A549 (cell line): ENCODE data around the gene C1R. TPM values are rescaled to one million over a fixed set of nuclear protein-coding genes. Genes with fewer than 3 reads are reported as not detected.
"Not testable (repeated sequence)": the region's sequence is repeated elsewhere in the genome, so short reads cannot be mapped to it uniquely, and the experiment has no call there.

ENCODE experiments used
- ATAC-seq, 2 experiments: fragments of 200-7000 bp in 1 of 2; fragments of >200 bp in 1 of 2; cut with Nextera tagmentation in 1 of 2; cut with Tn5 transposase in 1 of 2; 3 replicates each; pipeline versions ENCODE4 v1.8.0 to v1.9.1; 2018 to 2020; ENCODE audit warnings: mild to moderate bottlenecking in 1 of 2, moderate library complexity in 1 of 2
- CTCF ChIA-PET: fragments of 300-600 bp; sonication (Branson Sonifier 250); formaldehyde crosslinking; extraction: SDS; loops from one replicate; lab custom pipeline; 2021; ENCODE audit warnings: antibody characterized with exemption, inconsistent platforms; lab: Yijun Ruan, JAX
- POLR2A ChIA-PET: fragments of 350-600 bp; formaldehyde crosslinking; extraction: SDS; loops from one replicate; lab custom pipeline; 2021; ENCODE audit warnings: antibody characterized with exemption, inconsistent platforms; lab: Yijun Ruan, JAX
- DNase-seq, 2 experiments: peaks; one replicate each; pipeline versions ENCODE4 v3.0.0 to v3.0.0-alpha.2; 2011 to 2016; ENCODE audit warnings: low read depth in 1 of 2, low spot score in 1 of 2
- FAIRE-seq: peaks from 2 replicates; lab custom pipeline; 2011; peaks lifted over from hg19 to GRCh38; lab: Jason Lieb, UNC
- H3K27ac ChIP-seq, 2 experiments: fragments of >200 bp; sonication (Bioruptor Twin); formaldehyde crosslinking; 3 replicates each; pipeline ENCODE4 v1.5.1; 2016 to 2017
- H3K4me1 ChIP-seq: fragments of >200 bp; sonication (Bioruptor Twin); formaldehyde crosslinking; 3 replicates; pipeline ENCODE4 v1.6.1; 2016
- H3K4me2 ChIP-seq: fragments of >200 bp; sonication (Bioruptor Twin); formaldehyde crosslinking; 3 replicates; pipeline ENCODE4 v1.6.1; 2016
- H3K4me3 ChIP-seq: fragments of >200 bp; sonication (Bioruptor Twin); formaldehyde crosslinking; 3 replicates; pipeline ENCODE4 v1.5.1; 2016
- H3K9me3 ChIP-seq: fragments of >200 bp; sonication (Bioruptor Twin); formaldehyde crosslinking; 3 replicates; pipeline ENCODE4 v1.6.1; 2016
- HDAC2 ChIP-seq: fragments of 200-600 bp; sonication (generic); IDR thresholded peaks from 2 replicates; pipeline ENCODE4 v1.6.1; 2016
- HOXB5 ChIP-seq: fragments of 250-450 bp; sonication (Bioruptor Pico); IDR thresholded peaks from 2 replicates; pipeline ENCODE4 v1.5.0; 2020; ENCODE audit warnings: mild to moderate bottlenecking, moderate library complexity
- JUN ChIP-seq, 2 experiments: fragments of >200 bp; sonication (Bioruptor Twin); formaldehyde crosslinking; IDR thresholded peaks; 2 replicates in 1 of 2; 3 replicates in 1 of 2; pipeline ENCODE4 v1.6.1; 2016 to 2017
- KDM1A ChIP-seq: fragments of 200-600 bp; sonication (generic); IDR thresholded peaks from 2 replicates; pipeline ENCODE4 v1.6.1; 2016; ENCODE audit warnings: low read depth, mild to moderate bottlenecking
- MAFK ChIP-seq: fragments of 450-650 bp; IDR thresholded peaks from 2 replicates; pipeline ENCODE4 v1.6.1; 2014; ENCODE audit not compliant: partially characterized antibody
- MAZ ChIP-seq: fragments of 150-350 bp; IDR thresholded peaks from 2 replicates; pipeline ENCODE4 v1.6.1; 2014; ENCODE audit warnings: antibody characterized with exemption, low read depth, low read length, borderline replicate concordance
- NR3C1 ChIP-seq: fragments of >200 bp; sonication (Bioruptor Twin); formaldehyde crosslinking; IDR thresholded peaks from 3 replicates; pipeline ENCODE4 v1.6.1; 2017
- POLR2AphosphoS2 ChIP-seq: conservative IDR thresholded peaks from 2 replicates; pipeline ENCODE4 v1.6.1; 2012; ENCODE audit warnings: low read length, improper control_type of control experiment, inconsistent platforms
- RCOR1 ChIP-seq: fragments of 150-350 bp; IDR thresholded peaks from 2 replicates; pipeline ENCODE4 v1.6.1; 2014; ENCODE audit warnings: antibody characterized with exemption, low read length, low read depth
- SMC3 ChIP-seq: fragments of >200 bp; sonication (Bioruptor Twin); formaldehyde crosslinking; IDR thresholded peaks from 3 replicates; pipeline ENCODE4 v1.6.1; 2018; ENCODE audit warnings: inconsistent platforms
- SREBF2 ChIP-seq: fragments of 450-650 bp; IDR thresholded peaks from 2 replicates; pipeline ENCODE4 v1.6.1; 2014; ENCODE audit warnings: mild to moderate bottlenecking, moderate library complexity
- TP53 ChIP-seq: fragments of 250-450 bp; sonication (Bioruptor Pico); IDR thresholded peaks from 2 replicates; pipeline ENCODE4 v1.5.0; 2021; ENCODE audit warnings: mild to moderate bottlenecking, moderate library complexity
- ZFP36 ChIP-seq: fragments of 450-650 bp; IDR thresholded peaks from 2 replicates; pipeline ENCODE4 v1.6.1; 2014; ENCODE audit warnings: borderline replicate concordance; ENCODE audit not compliant: partially characterized antibody
- ZNF302 ChIP-seq: fragments of 250-450 bp; sonication (Bioruptor Pico); IDR thresholded peaks from 2 replicates; pipeline ENCODE4 v1.9.0; 2021; ENCODE audit warnings: inconsistent platforms, mild to moderate bottlenecking, moderate library complexity
- ZSCAN20 ChIP-seq: fragments of 250-450 bp; sonication (Bioruptor Pico); IDR thresholded peaks from 2 replicates; pipeline ENCODE4 v1.8.0; 2022; ENCODE audit warnings: mild to moderate bottlenecking, moderate library complexity
- WGBS: methylation state at CpG from one replicate; pipeline ENCODE4 v1.1.6; 2017; ENCODE audit errors: missing lambda C conversion rate; 5-methylcytosine and 5-hydroxymethylcytosine counted together
- polyA plus RNA-seq, 4 experiments: library from polyadenylated mRNA; depleted of rRNA in 3 of 4; stranded (reverse); fragments of >200 nt; fragmentation: RNase III in 1 of 4; extraction: RNeasy Plus Mini Kit Qiagen cat#74134 plus additional on column Dnase treatment in 1 of 4; gene quantifications; 2 replicates in 3 of 4; 3 replicates in 1 of 4; pipeline ENCODE4 v1.2.3, GENCODE V29; 2011 to 2017
- TF ChIP-seq, protein P1 (sequence below): fragments of >200 bp; sonication (Bioruptor Twin); formaldehyde crosslinking; IDR thresholded peaks from 3 replicates; pipeline ENCODE4 v1.5.1; 2016
- TF ChIP-seq, protein P2 (sequence below): IDR thresholded peaks from 2 replicates; pipeline ENCODE4 v1.6.1; 2012
- TF ChIP-seq, protein P3 (sequence below): fragments of >200 bp; sonication (Bioruptor Twin); formaldehyde crosslinking; IDR thresholded peaks from 3 replicates; pipeline ENCODE4 v1.6.1; 2016
- TF ChIP-seq, protein P4 (sequence below): fragments of 250-450 bp; sonication (Bioruptor Pico); IDR thresholded peaks from 2 replicates; pipeline ENCODE4 v1.5.0; 2020; ENCODE audit warnings: low read depth, mild to moderate bottlenecking, moderate library complexity

Gene C1R
- polyA plus RNA-seq, 2 of the 4 experiments (the other 2 are of a cell fraction) = 31.4 to 36.0 TPM

DNA sequence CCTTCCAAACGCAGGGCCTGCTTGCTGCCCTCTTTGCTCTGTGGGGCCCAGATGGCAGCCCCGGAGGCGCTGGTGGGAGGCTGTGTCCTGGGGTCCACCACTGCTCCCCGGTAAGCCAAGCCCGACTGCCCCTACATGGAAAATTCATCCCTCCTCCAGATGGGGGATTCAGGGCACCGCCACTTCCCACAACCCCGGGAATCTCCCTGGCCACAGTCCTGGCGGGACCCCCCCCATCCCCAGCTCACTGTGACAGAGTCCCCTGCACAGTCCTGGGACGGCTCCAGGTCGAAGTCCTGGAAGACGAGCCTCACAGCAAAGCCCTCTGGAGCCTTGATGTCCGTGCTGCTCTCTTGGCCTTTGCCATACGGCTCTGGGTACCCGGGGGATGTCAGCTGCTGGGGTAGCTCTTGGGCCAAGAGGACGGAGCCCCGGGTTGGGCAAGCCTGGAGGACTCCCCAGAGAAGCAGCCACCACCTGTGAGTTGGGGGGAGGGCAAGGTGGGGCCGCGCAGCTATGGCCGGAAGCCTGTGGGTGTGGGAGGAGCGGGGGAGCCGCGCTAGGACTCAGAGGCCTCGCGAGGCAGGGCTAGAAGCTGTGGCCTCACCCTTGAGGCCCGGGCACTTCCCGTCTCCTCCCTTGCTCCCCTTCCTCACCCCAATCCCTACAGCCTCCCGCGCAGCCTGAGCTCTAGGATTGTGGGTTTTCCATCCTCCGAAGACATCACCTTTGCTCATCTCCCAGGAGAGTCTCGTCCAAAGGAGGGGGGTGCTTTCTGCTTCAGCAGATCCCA, 16.0 kb upstream of the C1R start (continued):
- TF ChIP-seq, protein P1, sequence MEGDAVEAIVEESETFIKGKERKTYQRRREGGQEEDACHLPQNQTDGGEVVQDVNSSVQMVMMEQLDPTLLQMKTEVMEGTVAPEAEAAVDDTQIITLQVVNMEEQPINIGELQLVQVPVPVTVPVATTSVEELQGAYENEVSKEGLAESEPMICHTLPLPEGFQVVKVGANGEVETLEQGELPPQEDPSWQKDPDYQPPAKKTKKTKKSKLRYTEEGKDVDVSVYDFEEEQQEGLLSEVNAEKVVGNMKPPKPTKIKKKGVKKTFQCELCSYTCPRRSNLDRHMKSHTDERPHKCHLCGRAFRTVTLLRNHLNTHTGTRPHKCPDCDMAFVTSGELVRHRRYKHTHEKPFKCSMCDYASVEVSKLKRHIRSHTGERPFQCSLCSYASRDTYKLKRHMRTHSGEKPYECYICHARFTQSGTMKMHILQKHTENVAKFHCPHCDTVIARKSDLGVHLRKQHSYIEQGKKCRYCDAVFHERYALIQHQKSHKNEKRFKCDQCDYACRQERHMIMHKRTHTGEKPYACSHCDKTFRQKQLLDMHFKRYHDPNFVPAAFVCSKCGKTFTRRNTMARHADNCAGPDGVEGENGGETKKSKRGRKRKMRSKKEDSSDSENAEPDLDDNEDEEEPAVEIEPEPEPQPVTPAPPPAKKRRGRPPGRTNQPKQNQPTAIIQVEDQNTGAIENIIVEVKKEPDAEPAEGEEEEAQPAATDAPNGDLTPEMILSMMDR = no peak

DNA sequence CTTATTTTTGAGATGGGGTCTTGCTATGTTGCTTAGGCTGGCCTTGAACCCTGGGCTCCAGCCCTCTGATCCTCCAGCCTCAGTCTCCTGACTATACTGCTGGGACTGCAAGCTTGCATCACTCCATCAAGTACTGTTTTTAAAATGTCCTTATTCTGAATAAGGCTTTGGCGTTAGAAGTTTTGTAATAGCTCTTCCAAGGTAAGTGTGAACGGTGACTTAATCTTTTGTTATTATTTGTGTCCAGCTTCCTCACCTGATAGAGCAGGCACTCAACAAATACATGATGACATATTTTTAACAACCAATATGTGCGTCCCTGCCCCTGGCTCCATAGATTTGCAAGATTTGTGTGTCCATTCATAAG, 15.4 kb upstream of the C1R start:
- TF ChIP-seq MAFK = no peak
- TF ChIP-seq, all 56 proteins: peak for 0
- H3K4me2 ChIP-seq = peak overlapping the region; percentile 94
- H3K4me1 ChIP-seq = peaks cover 25% of the 10 kb centered on the region
- H3K27ac ChIP-seq = peak overlapping the region; percentile 96 to 97
- no peak; a peak in 1 of 6 replicates for ATAC-seq
- peak overlapping the region; percentile 55 for H3K4me3 ChIP-seq
- POLR2A ChIA-PET = interaction anchor here (0.9 to 4.0 kb wide), 8 partner anchors 12 to 163 kb away, joined by 3 to 30 read pairs (median 12); partner anchors contain the start of genes C12orf57, C1S, LPCAT3 and RNU7-1
- H3K9me3 ChIP-seq = peaks cover 17% of the 10 kb centered on the region
- WGBS = 13% methylated on average over 3 of the region's 3 CpGs
- DNase-seq = peak in 1 of 2 experiments; percentile 47
- no peak for FAIRE-seq
- CTCF ChIA-PET = interaction anchor here (1.0 to 8.4 kb wide), 18 partner anchors 8 to 238 kb away, joined by 3 to 309 read pairs (median 6); partner anchors contain the start of genes C12orf57, C1R, C1S and LPCAT3

DNA sequence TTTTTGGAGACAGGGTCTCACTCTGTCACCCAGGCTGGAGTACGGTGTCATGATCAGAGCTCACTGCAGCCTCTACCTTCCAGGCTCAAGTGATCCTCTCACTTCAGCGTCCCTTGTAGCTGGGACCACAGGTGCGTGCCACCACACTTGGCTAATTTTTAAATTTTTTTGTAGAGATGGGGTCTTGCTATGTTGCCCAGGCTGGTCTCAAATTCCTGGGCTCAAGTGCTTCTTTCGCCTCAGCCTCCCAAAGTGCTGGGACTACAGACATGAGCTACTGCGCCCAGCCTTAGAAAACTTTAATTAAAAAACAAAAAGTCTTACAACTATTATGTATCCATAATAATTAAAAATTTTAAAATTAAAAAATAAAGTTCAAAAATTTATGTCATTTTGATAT, 14.9 kb upstream of the C1R start:
- Histone ChIP-seq H3K4me2 (peak overlapping the region; percentile 94), H3K9me3 (peaks cover 17% of the 10 kb centered on the region), H3K4me1 (peaks cover 25% of the 10 kb centered on the region), H3K27ac (peak overlapping the region; percentile 96 to 97), H3K4me3 (peak overlapping the region; percentile 55)
- ChIA-PET CTCF (interaction anchor here (1.1 to 8.4 kb wide), 11 partner anchors 8 to 169 kb away, joined by 3 to 309 read pairs (median 6); partner anchors contain the start of genes C1R, C1S and LPCAT3), POLR2A (interaction anchor here (0.9 to 4.0 kb wide), 6 partner anchors 11 to 163 kb away, joined by 3 to 30 read pairs (median 22); partner anchors contain the start of genes C12orf57, C1S and RNU7-1)
- 96% methylated on average over 5 of the region's 5 CpGs for WGBS
- not testable (repeated sequence) for ATAC-seq, DNase-seq, FAIRE-seq

DNA sequence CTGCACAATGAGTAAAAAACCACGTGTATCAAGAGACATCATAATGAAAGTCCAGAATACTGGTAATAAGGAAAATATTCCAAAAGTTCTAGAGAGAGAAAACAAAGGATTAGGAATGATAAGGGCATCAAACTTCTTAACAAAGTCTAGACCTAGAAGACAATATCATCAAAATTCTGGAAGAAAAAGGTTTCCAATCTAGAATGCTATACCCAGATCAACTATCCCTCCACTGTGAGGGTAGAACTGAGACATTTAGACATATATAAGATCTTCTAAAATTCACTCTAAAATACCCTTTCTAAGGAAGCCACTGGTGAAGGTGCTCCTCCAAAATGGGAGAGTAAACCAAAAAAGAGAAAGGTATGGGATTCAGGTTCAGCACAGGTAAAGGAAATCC, 13.8 kb upstream of the C1R start:
- H3K9me3 ChIP-seq = peaks cover 17% of the 10 kb centered on the region
- WGBS = 92% methylated on average over 1 of the region's 1 CpG
- no peak overlapping the region for H3K4me2 ChIP-seq
- POLR2A ChIA-PET = no interaction called here
- FAIRE-seq (no peak), DNase-seq (no peak), ATAC-seq (no peak)
- H3K4me1 ChIP-seq = peaks cover 34% of the 10 kb centered on the region
- CTCF ChIA-PET = interaction anchor here (1.7 to 8.0 kb wide), 2 partner anchors 16 to 17 kb away, joined by 7 to 113 read pairs; partner anchors contain the start of gene C1R
- H3K27ac ChIP-seq = no peak overlapping the region
- TF ChIP-seq MAFK (no peak), HDAC2 (no peak), ZSCAN20 (CRISPR knock-in tag) (no peak), KDM1A (no peak), RCOR1 (no peak), NR3C1 (no peak), ZNF302 (CRISPR knock-in tag) (no peak), MAZ (no peak), TP53 (CRISPR knock-in tag) (no peak), POLR2AphosphoS2 (no peak), SMC3 (no peak), SREBF2 (no peak), ZFP36 (no peak), HOXB5 (CRISPR knock-in tag) (no peak), JUN (IDR thresholded peaks at IDR 0.05) (no peak)
- TF ChIP-seq, protein P2, sequence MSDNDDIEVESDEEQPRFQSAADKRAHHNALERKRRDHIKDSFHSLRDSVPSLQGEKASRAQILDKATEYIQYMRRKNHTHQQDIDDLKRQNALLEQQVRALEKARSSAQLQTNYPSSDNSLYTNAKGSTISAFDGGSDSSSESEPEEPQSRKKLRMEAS = no peak
- TF ChIP-seq, protein P3, sequence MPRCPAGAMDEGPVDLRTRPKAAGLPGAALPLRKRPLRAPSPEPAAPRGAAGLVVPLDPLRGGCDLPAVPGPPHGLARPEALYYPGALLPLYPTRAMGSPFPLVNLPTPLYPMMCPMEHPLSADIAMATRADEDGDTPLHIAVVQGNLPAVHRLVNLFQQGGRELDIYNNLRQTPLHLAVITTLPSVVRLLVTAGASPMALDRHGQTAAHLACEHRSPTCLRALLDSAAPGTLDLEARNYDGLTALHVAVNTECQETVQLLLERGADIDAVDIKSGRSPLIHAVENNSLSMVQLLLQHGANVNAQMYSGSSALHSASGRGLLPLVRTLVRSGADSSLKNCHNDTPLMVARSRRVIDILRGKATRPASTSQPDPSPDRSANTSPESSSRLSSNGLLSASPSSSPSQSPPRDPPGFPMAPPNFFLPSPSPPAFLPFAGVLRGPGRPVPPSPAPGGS = no peak
- TF ChIP-seq, protein P4, sequence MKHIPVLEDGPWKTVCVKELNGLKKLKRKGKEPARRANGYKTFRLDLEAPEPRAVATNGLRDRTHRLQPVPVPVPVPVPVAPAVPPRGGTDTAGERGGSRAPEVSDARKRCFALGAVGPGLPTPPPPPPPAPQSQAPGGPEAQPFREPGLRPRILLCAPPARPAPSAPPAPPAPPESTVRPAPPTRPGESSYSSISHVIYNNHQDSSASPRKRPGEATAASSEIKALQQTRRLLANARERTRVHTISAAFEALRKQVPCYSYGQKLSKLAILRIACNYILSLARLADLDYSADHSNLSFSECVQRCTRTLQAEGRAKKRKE (CRISPR knock-in tag) = no peak
- TF ChIP-seq, protein P1 = no peak
- TF ChIP-seq, all 56 proteins: peak for 0
- no peak overlapping the region for H3K4me3 ChIP-seq
